ENCODE measurements around the gene CWC27.

Gene CWC27

GRCh38 chr5:64788156-64788555, 19.4 kb downstream of the CWC27 start:
- Histone ChIP-seq H3K4me2 (ENCODE audit: low read depth, low read length, poor library complexity, severe bottlenecking) (no peak overlapping the region), H3K27me3 (ENCODE audit: insufficient read depth, low read length, poor library complexity, severe bottlenecking) (no peaks in the 10 kb centered on the region), H3F3A (ENCODE audit: low read depth) (no peaks in the 10 kb centered on the region), H2AFZ (ENCODE audit: low read length) (no peak overlapping the region), H3K9ac (ENCODE audit: low read depth, low read length, poor library complexity, severe bottlenecking) (no peak overlapping the region), H3K36me3 (ENCODE audit: insufficient read depth, low read length) (peaks cover 20% of the 10 kb centered on the region; the same call in 1 of the 2 replicates), H3K4me1 (ENCODE audit: insufficient read depth, low read length, poor library complexity, severe bottlenecking) (no peaks in the 10 kb centered on the region), H4K20me1 (ENCODE audit: insufficient read depth, low read length, poor library complexity, severe bottlenecking) (peaks cover 3% of the 10 kb centered on the region), H3K9me2 (replicated peaks; ENCODE audit: low read depth, low read length) (no peaks in the 10 kb centered on the region), H3K4me3 (ENCODE audit: low read length, poor library complexity, severe bottlenecking) (no peak overlapping the region), H3K79me2 (ENCODE audit: insufficient read depth, low read length) (no peaks in the 10 kb centered on the region), H3K9me3 (ENCODE audit: insufficient read depth, low read depth, low read length) (no peaks in the 10 kb centered on the region)
- TF ChIP-seq CTCF (conservative IDR thresholded peaks at IDR 0.05; ENCODE audit: low read length) (no peak), EZH2phosphoT487 (IDR thresholded peaks at IDR 0.05; ENCODE audit: borderline replicate concordance) (no peak)

GRCh38 chr5:64789457-64789856, 20.7 kb downstream of the CWC27 start:
- no peak for TF ChIP-seq EZH2phosphoT487 (IDR thresholded peaks at IDR 0.05; ENCODE audit: borderline replicate concordance)
- TF ChIP-seq CTCF (conservative IDR thresholded peaks at IDR 0.05; ENCODE audit: low read length): no peak
- Histone ChIP-seq H3K36me3 (ENCODE audit: insufficient read depth, low read length) (peaks cover 15% of the 10 kb centered on the region; the same call in 1 of the 2 replicates), H3F3A (ENCODE audit: low read depth) (no peaks in the 10 kb centered on the region), H3K27me3 (ENCODE audit: insufficient read depth, low read length, poor library complexity, severe bottlenecking) (no peaks in the 10 kb centered on the region), H4K20me1 (ENCODE audit: insufficient read depth, low read length, poor library complexity, severe bottlenecking) (peaks cover 3% of the 10 kb centered on the region), H3K4me2 (ENCODE audit: low read depth, low read length, poor library complexity, severe bottlenecking) (no peak overlapping the region), H3K4me1 (ENCODE audit: insufficient read depth, low read length, poor library complexity, severe bottlenecking) (peaks cover 4% of the 10 kb centered on the region), H3K9me3 (ENCODE audit: insufficient read depth, low read depth, low read length) (no peaks in the 10 kb centered on the region), H3K4me3 (ENCODE audit: low read length, poor library complexity, severe bottlenecking) (no peak overlapping the region), H3K9ac (ENCODE audit: low read depth, low read length, poor library complexity, severe bottlenecking) (no peak overlapping the region), H3K79me2 (ENCODE audit: insufficient read depth, low read length) (no peaks in the 10 kb centered on the region), H3K9me2 (replicated peaks; ENCODE audit: low read depth, low read length) (no peaks in the 10 kb centered on the region), H2AFZ (ENCODE audit: low read length) (no peak overlapping the region)

- peaks cover 11% of the 10 kb centered on the region; the same call in 1 of the 2 replicates for H3K36me3 ChIP-seq (ENCODE audit: insufficient read depth, low read length)
- H3K9me2 ChIP-seq (replicated peaks; ENCODE audit: low read depth, low read length): no peaks in the 10 kb centered on the region
- no peaks in the 10 kb centered on the region for H3K27me3 ChIP-seq (ENCODE audit: insufficient read depth, low read length, poor library complexity, severe bottlenecking)
- H3K9me3 ChIP-seq (ENCODE audit: insufficient read depth, low read depth, low read length): no peaks in the 10 kb centered on the region
- no peak overlapping the region for H3K9ac ChIP-seq (ENCODE audit: low read depth, low read length, poor library complexity, severe bottlenecking)
- no peak overlapping the region for H3K4me3 ChIP-seq (ENCODE audit: low read length, poor library complexity, severe bottlenecking)
- H3K4me1 ChIP-seq (ENCODE audit: insufficient read depth, low read length, poor library complexity, severe bottlenecking): peaks cover 4% of the 10 kb centered on the region
- no peaks in the 10 kb centered on the region for H3K79me2 ChIP-seq (ENCODE audit: insufficient read depth, low read length)
- H4K20me1 ChIP-seq (ENCODE audit: insufficient read depth, low read length, poor library complexity, severe bottlenecking): no peaks in the 10 kb centered on the region
- TF ChIP-seq CTCF (conservative IDR thresholded peaks at IDR 0.05; ENCODE audit: low read length) (no peak), EZH2phosphoT487 (IDR thresholded peaks at IDR 0.05; ENCODE audit: borderline replicate concordance) (no peak)
- no peak overlapping the region for H3K4me2 ChIP-seq (ENCODE audit: low read depth, low read length, poor library complexity, severe bottlenecking)
- H2AFZ ChIP-seq (ENCODE audit: low read length): no peak overlapping the region
- H3F3A ChIP-seq (ENCODE audit: low read depth): no peaks in the 10 kb centered on the region
Observed at GRCh38 chr5:64790210-64790609, 21.5 kb downstream of the CWC27 start.
